ENCODE measurements around the gene MEAK7.
"Not testable (repeated sequence)": the region's sequence is repeated elsewhere in the genome, so short reads cannot be mapped to it uniquely, and the experiment has no call there.

The MEAK7 gene

GRCh38 chr16:84532855-84533486, 28.5 kb upstream of the MEAK7 start:
- DNase-seq: no peak

DNA sequence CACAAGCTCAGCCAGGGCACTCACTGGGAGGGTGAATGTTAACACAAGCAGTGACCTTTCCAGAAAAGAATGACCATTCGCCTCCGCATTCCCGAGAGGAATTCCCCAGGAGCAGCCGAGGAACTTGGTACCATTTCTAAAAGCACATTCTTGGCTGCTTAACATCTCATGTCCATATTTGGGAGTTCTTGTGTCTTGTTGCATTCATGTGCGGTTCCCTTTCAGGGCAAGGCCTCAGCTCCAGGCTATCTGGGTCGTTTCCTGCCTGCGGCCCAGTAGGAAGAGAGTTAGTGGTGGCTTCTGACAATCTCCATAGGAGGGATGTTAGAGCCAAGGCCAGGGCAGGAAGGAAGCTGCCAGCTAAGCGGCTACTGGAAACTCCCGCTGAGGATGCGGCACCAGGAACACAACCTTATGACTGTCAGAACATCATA, 27.8 kb upstream of the MEAK7 start:
- DNase-seq: no peak

GRCh38 chr16:84531671-84532111, 27.2 kb upstream of the MEAK7 start:
- DNase-seq: no peak

- DNase-seq: no peak
These were observed 26.1 kb upstream of the MEAK7 start for GRCh38 chr16:84530590-84530989.

GRCh38 chr16:84529607-84530006, 25.1 kb upstream of the MEAK7 start:
- DNase-seq: no peak

GRCh38 chr16:84528322-84528721, 23.9 kb upstream of the MEAK7 start:
- no peak for DNase-seq

DNA sequence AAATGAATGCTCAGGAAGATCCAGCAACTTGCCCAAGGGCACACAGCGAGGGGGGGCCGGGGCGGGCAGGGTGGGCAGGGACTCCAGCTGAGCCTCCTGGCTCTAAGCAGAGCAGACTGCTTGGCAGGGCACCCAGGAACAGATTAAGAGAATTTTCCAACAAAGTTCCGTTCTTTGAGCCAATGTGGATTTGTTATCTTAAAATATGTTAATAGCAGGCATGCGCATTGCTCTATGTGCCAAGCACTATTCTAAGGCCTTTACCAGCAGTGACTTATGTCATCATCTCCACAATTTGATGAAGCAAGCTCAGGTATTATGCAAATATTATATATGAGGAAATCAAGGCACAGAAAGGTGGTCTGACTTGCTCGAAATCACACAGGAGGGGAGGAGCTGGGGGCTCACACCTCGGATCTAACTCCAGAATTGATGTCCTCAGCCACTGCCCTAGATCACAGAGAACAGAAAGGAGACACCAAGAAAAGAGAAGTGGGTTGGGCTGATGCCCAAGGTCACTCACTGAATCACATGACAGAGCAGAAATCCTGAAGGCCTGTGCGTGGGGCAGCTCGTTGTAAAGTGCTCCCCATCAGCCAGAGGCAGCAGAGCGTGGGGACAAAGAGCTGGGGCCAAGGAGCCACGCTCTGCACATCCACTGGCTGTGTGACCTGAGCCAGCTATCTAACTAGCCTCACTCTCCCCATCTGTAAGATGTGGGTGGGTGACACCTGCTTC, 23.2 kb upstream of the MEAK7 start:
- DNase-seq: no peak

GRCh38 chr16:84526794-84527531, 22.5 kb upstream of the MEAK7 start:
- no peak for DNase-seq

- not testable (repeated sequence) for DNase-seq
These were observed 20.6 kb upstream of the MEAK7 start for GRCh38 chr16:84524941-84525581.

- no peak for DNase-seq
These were observed 20.0 kb upstream of the MEAK7 start for GRCh38 chr16:84524346-84524920.

DNA sequence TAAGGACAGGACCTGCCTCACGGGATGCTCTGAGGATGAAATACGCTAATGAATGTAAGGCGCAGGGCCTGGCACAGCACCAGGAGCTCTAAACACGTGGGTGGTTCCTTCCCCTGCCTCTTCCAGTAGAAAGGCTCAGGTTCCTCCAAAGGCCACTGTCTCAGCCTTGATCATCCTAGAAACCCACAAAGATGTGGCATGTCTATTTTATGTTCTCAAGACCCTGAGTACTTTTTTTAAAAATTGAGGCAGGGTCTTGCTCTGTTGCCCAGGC, 17.0 kb upstream of the MEAK7 start:
- DNase-seq: no peak

DNA sequence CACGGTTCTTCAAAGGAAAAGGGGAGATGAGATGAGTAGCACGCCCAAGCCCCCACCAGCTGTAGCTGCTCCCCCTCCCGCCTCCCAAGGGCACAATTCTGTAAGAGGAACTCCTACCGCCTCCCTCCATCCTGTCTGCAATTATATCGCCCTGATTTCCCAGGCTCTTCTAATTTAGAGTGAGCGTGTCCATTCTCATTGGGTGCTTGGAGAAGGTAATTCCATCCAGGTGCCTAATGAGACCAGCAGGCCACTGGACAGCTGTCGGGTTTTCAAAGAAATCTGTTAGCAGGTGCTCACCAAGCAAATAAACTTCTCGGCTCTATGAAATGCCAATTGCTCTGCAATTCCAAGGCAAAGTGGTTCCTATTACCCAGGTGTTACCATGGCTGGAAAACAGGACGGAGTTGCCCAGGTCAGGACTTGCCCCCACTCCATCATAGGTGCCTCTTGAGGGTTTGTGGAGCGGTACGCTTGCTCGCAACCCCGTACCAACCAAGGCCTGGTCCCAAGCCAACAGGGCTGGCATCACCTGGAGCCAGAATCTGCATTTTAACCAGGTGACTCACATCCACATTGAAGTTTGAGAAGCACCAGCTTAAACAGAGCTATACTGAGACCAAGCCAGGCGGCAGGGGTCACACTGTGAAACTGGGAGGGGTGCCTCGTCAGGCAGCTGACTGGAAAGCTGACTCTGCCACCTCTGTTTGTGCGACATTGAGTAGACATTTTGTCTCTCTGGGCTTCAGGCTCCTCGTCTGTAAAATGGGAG, 16.5 kb upstream of the MEAK7 start:
- DNase-seq: peak; percentile 96

- DNase-seq: no peak
These were observed 15.4 kb upstream of the MEAK7 start for GRCh38 chr16:84519855-84520254.

GRCh38 chr16:84518804-84519341, 14.4 kb upstream of the MEAK7 start:
- DNase-seq: peak; percentile 68

- DNase-seq: not testable (repeated sequence)
These were observed 13.8 kb upstream of the MEAK7 start for GRCh38 chr16:84518220-84518619.

GRCh38 chr16:84517366-84517765, 12.9 kb upstream of the MEAK7 start:
- DNase-seq: no peak

GRCh38 chr16:84514874-84515835, 10.7 kb upstream of the MEAK7 start:
- DNase-seq: no peak

GRCh38 chr16:84514295-84514873, 9.9 kb upstream of the MEAK7 start:
- DNase-seq: no peak

- DNase-seq: no peak
These were observed 9.2 kb upstream of the MEAK7 start for GRCh38 chr16:84513666-84514065.

DNA sequence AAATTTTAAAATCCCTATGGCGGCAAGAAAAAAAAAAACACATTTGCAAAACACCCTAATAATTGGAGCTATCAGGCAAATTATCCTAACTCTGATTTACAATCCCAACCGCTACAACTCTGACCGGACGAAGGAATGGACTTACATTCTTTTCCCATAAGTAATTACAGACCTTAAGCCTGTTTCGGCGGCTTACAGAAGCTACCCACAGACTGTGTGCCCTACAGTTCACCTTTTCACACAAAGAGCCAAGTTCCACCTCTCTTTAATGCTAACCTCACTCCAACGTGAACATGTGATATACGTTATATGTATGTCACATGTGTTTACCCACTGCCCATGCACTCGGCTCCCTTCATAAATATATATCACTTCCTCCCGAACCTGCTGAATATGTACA, 8.7 kb upstream of the MEAK7 start:
- DNase-seq: no peak

DNA sequence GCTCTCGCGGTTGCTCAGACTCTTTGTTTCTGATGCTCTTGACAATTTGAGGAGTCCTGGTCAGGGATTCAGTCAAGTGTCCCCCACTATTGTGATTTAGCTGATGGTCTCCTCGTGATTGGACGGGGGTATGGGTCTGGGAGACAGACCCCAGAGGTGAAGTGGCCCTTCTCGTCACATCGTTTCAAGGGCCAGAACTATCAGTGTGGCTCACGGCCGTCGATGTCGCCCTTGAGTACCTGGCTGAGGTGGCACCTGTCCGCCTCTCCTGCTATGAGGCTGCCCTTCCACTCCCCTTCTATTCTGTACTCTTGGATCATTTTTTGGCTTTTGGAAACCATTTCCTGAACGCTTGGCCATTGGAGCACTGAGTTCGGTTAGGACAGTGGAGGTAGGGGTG, 7.4 kb upstream of the MEAK7 start:
- no peak for DNase-seq
